ENCODE measurements around the gene ZNF324B. TPM values are rescaled to one million over a fixed set of nuclear protein-coding genes. Genes with fewer than 3 reads are reported as not detected.

Gene ZNF324B
- total and polyA plus RNA-seq, 2 experiments from 2014 or later: 1.9 to 5.8 TPM

DNA sequence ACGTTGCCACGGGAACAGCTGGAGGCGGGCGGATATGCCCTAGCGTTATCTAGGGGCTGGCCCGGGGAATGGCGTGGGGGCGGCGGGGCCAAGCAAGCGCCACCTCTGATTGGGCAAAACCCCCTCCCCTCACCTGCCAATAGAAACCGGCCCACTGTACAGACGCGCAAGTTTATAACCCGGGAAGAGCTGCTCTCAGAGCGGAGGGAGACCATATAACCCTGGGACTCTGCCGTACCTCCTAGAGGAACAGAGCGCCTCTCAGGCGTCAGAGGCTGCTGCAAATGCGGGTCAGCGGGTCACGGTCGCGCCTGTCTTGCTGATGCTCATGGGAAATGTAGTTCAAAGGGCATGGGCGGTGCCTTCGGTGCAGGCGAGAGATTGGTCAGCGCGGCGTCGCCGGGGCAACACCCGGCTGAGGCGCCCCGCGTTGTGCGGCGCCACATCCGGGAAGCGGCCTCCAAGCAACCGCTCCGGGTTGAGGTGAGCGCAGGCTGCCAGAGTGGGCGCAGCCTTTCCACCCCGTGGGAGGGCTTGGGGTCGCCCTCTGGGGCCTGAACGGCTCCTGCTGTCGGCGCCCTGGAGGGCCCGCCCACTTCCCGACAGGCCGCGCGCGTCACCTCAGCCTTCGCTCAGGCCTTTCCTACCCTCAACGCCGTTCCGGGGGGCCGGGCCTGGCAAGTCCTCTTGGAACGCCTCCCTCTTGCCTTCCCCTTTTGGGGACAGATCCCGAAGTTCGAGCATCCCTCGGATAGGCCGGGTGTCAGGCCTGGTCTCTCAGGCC is 24.5 kb downstream of the ZNF324B start, which contains the start of gene ZNF446:
Gene ZNF446, plus strand, starts transcription at position 639 of the 784 bp plus-strand sequence. CDS start 867 bp downstream, outside the sequence.
- under 1% methylated on average over 64 of the region's 64 CpGs for WGBS (ENCODE audit: low lambda C conversion rate, missing lambda C conversion rate)
- H3K4me1 ChIP-seq (ENCODE audit: insufficient read depth): peaks cover 14% of the 10 kb centered on the region
- H3K79me2 ChIP-seq: peaks cover 6% of the 10 kb centered on the region
- DNase-seq (ENCODE audit: low spot score): peak; percentile 97
- H3K4me2 ChIP-seq: peak within 1 kb of the TSS; percentile 93
- TF ChIP-seq, protein P1, sequence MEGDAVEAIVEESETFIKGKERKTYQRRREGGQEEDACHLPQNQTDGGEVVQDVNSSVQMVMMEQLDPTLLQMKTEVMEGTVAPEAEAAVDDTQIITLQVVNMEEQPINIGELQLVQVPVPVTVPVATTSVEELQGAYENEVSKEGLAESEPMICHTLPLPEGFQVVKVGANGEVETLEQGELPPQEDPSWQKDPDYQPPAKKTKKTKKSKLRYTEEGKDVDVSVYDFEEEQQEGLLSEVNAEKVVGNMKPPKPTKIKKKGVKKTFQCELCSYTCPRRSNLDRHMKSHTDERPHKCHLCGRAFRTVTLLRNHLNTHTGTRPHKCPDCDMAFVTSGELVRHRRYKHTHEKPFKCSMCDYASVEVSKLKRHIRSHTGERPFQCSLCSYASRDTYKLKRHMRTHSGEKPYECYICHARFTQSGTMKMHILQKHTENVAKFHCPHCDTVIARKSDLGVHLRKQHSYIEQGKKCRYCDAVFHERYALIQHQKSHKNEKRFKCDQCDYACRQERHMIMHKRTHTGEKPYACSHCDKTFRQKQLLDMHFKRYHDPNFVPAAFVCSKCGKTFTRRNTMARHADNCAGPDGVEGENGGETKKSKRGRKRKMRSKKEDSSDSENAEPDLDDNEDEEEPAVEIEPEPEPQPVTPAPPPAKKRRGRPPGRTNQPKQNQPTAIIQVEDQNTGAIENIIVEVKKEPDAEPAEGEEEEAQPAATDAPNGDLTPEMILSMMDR (IDR thresholded peaks at IDR 0.05; ENCODE audit: poor library complexity): no peak
- TF ChIP-seq EZH2phosphoT487 (IDR thresholded peaks at IDR 0.05; ENCODE audit: low read depth, severe bottlenecking, unreplicated experiment): no peak
- no peak for TF ChIP-seq EZH2 (IDR thresholded peaks at IDR 0.05; ENCODE audit: borderline replicate concordance)
- peak within 1 kb of the TSS; percentile 30 for H2AFZ ChIP-seq
- peak within 1 kb of the TSS; percentile 27 for H3K4me3 ChIP-seq
- H3K27ac ChIP-seq: peak within 1 kb of the TSS; percentile 93
- no peaks in the 10 kb centered on the region for H4K20me1 ChIP-seq (ENCODE audit: insufficient read depth, poor library complexity, severe bottlenecking)
- H3K36me3 ChIP-seq (replicated peaks; ENCODE audit: insufficient read depth, low read depth): no peaks in the 10 kb centered on the region
- H3K9me2 ChIP-seq (replicated peaks; ENCODE audit: insufficient read depth): no peaks in the 10 kb centered on the region
- H3K27me3 ChIP-seq: no peaks in the 10 kb centered on the region
- no peaks in the 10 kb centered on the region for H3K9me3 ChIP-seq (ENCODE audit: low read depth)

DNA sequence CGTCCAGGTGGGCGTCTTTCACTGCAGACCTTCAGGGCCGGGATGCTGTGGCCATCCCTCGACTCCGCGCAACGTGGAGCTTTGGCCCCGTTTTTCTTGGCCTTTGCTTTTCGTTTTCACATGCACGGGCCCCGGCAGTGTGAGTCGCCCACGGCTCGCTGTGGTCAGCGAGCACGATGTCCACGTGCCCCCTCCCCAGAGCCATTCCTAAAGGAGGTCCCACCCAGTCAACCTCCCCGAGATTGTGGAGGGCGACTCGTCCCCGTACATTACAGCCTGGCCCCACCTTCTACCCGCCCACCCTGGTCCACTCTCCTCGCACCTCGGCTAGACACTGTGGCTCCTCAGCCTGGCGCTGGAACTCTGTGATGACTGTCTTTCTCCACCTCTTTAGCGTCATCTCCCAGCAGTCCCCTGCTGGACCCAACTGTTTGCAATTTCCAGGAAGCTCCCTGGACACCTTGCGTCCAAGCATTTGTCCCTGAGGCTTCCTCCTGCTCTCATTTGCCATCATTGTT is 25.1 kb downstream of the ZNF324B start:
- H3K27ac ChIP-seq: peak overlapping the region; percentile 93
- H3K9me2 ChIP-seq (replicated peaks; ENCODE audit: insufficient read depth): no peaks in the 10 kb centered on the region
- H3K9me3 ChIP-seq (ENCODE audit: low read depth): no peaks in the 10 kb centered on the region
- peaks cover 6% of the 10 kb centered on the region for H3K79me2 ChIP-seq
- H3K4me1 ChIP-seq (ENCODE audit: insufficient read depth): peaks cover 14% of the 10 kb centered on the region
- H2AFZ ChIP-seq: peak overlapping the region; percentile 18
- TF ChIP-seq EZH2phosphoT487 (IDR thresholded peaks at IDR 0.05; ENCODE audit: low read depth, severe bottlenecking, unreplicated experiment): no peak
- TF ChIP-seq EZH2 (IDR thresholded peaks at IDR 0.05; ENCODE audit: borderline replicate concordance): no peak
- TF ChIP-seq, protein P1 (IDR thresholded peaks at IDR 0.05; ENCODE audit: poor library complexity): no peak
- peak; percentile 46 for DNase-seq (ENCODE audit: low spot score)
- 9% methylated on average over 25 of the region's 27 CpGs for WGBS (ENCODE audit: low lambda C conversion rate, missing lambda C conversion rate)
- no peaks in the 10 kb centered on the region for H3K36me3 ChIP-seq (replicated peaks; ENCODE audit: insufficient read depth, low read depth)
- no peaks in the 10 kb centered on the region for H3K27me3 ChIP-seq
- no peaks in the 10 kb centered on the region for H4K20me1 ChIP-seq (ENCODE audit: insufficient read depth, poor library complexity, severe bottlenecking)
- peak overlapping the region; percentile 27 for H3K4me3 ChIP-seq
- H3K4me2 ChIP-seq: peak overlapping the region; percentile 93

DNA sequence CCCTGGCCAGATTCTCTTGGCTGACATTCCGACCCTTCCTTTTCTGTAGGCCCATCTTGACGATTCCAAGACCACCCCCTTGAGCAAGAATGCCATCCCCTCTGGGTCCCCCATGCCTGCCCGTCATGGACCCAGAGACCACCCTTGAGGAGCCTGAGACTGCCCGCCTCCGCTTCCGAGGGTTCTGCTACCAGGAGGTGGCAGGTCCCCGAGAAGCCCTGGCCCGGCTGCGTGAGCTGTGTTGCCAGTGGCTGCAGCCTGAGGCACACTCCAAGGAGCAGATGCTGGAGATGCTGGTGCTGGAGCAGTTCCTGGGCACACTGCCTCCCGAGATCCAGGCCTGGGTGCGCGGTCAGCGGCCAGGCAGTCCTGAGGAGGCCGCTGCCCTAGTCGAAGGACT is 25.7 kb downstream of the ZNF324B start:
- 94% methylated on average over 15 of the region's 15 CpGs for WGBS (ENCODE audit: low lambda C conversion rate, missing lambda C conversion rate)
- Histone ChIP-seq H4K20me1 (ENCODE audit: insufficient read depth, poor library complexity, severe bottlenecking) (no peaks in the 10 kb centered on the region), H3K4me1 (ENCODE audit: insufficient read depth) (peaks cover 14% of the 10 kb centered on the region), H3K9me2 (replicated peaks; ENCODE audit: insufficient read depth) (no peaks in the 10 kb centered on the region), H3K36me3 (replicated peaks; ENCODE audit: insufficient read depth, low read depth) (no peaks in the 10 kb centered on the region), H2AFZ (no peak overlapping the region), H3K27me3 (no peaks in the 10 kb centered on the region), H3K79me2 (peaks cover 6% of the 10 kb centered on the region), H3K9me3 (ENCODE audit: low read depth) (no peaks in the 10 kb centered on the region), H3K4me3 (no peak overlapping the region), H3K4me2 (peak overlapping the region; percentile 93), H3K27ac (peak overlapping the region; percentile 93)
- TF ChIP-seq EZH2phosphoT487 (IDR thresholded peaks at IDR 0.05; ENCODE audit: low read depth, severe bottlenecking, unreplicated experiment) (no peak), EZH2 (IDR thresholded peaks at IDR 0.05; ENCODE audit: borderline replicate concordance) (no peak)
- DNase-seq (ENCODE audit: low spot score): no peak

DNA sequence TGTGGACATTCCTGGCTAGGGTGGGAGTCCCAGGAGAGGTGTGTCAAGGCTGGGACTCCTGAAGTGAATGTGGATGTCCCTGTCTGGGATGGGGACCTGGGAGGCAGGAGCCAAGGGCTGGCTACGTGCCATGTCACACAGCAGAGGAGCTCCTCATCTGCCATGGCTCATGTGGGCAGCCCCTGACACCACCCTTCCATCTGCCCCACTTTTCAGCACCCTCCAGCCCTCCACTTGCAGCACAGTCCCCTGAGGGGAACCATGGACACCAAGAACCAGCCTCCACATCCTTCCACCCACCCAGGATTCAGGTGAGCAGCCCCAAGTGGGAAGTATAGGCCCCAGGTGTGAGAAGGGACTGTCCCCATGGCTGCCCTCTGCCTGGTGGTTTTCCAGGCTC is 26.4 kb downstream of the ZNF324B start:
- no peak overlapping the region for H3K4me2 ChIP-seq
- no peaks in the 10 kb centered on the region for H3K9me2 ChIP-seq (replicated peaks; ENCODE audit: insufficient read depth)
- H4K20me1 ChIP-seq (ENCODE audit: insufficient read depth, poor library complexity, severe bottlenecking): no peaks in the 10 kb centered on the region
- H3K36me3 ChIP-seq (replicated peaks; ENCODE audit: insufficient read depth, low read depth): no peaks in the 10 kb centered on the region
- H3K27me3 ChIP-seq: no peaks in the 10 kb centered on the region
- no peaks in the 10 kb centered on the region for H3K9me3 ChIP-seq (ENCODE audit: low read depth)
- TF ChIP-seq EZH2phosphoT487 (IDR thresholded peaks at IDR 0.05; ENCODE audit: low read depth, severe bottlenecking, unreplicated experiment) (no peak), EZH2 (IDR thresholded peaks at IDR 0.05; ENCODE audit: borderline replicate concordance) (no peak)
- TF ChIP-seq, protein P1 (IDR thresholded peaks at IDR 0.05; ENCODE audit: poor library complexity): no peak
- H3K27ac ChIP-seq: no peak overlapping the region
- no peak for DNase-seq (ENCODE audit: low spot score)
- H3K79me2 ChIP-seq: peaks cover 6% of the 10 kb centered on the region
- H2AFZ ChIP-seq: no peak overlapping the region
- peaks cover 14% of the 10 kb centered on the region for H3K4me1 ChIP-seq (ENCODE audit: insufficient read depth)
- H3K4me3 ChIP-seq: no peak overlapping the region
- WGBS (ENCODE audit: low lambda C conversion rate, missing lambda C conversion rate): 100% methylated on average over 1 of the region's 1 CpG

Measured in hepatocyte (in vitro differentiated cells).